NCI-H146 treated with DMSO at 0.1 percent for 48 hours (cell line): ENCODE data around the gene PRKN.

ENCODE experiments used
- DNase-seq: peaks from one replicate; lab custom pipeline; 2025; ENCODE audit not compliant: unreplicated experiment; lab: John Stamatoyannopoulos, UW

Gene PRKN

DNA sequence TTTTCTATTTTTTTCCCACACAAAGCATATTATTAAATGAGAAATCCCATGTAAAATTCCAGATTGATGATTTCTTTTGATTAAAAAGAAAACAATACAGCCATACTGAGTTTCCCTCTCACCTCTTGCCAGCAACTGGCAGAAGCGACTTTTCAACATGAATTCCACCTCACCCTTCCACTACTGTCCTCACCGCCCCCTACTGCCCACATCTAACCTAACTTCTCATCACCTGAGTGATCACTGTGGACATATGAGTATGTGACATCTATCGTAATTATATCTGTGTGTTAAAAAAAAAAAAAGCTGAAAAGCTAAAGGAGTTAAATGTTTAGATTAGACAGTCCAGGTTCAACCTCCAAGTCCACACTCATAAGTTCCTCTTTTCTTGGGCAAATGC lies 528.6 kb downstream of the PRKN start:
- no peak for DNase-seq

DNA sequence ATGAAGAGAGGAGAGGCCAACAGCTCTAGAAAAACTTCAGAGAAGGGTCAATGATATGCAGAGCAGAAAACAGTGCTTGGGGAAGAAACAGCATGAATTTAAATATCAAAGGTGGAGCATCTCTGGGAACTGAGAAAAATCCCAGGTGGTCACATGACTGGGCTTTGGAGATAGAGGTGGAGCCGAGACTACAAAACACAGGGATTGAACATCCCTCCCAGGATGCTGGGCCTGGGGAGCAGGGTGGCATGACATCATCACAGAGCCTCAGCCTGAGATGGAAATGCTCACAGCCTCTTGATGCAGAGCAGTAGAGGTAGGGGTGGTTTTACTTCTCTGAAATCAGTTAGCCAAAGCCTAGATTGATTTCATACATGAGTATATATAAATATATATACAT lies 529.5 kb downstream of the PRKN start:
- DNase-seq: no peak

DNA sequence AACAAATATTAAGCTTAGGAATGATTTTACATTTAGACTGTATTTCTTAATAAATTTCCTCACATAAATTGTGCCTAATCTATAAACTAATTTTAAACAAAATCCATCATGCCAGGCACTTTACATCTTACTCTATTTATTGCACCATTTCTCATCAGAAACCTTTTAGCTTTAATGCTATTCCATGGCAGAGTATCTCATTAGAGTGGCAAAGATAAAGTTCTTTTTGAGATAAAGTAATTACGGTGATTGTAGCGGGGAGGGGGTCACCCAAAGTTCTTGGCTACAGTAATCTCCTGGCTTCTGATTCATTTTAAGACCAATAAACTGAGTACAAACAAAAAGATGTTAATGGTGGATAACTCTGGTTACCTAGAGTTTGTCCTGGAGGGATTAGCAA lies 532.1 kb downstream of the PRKN start:
- no peak for DNase-seq

DNA sequence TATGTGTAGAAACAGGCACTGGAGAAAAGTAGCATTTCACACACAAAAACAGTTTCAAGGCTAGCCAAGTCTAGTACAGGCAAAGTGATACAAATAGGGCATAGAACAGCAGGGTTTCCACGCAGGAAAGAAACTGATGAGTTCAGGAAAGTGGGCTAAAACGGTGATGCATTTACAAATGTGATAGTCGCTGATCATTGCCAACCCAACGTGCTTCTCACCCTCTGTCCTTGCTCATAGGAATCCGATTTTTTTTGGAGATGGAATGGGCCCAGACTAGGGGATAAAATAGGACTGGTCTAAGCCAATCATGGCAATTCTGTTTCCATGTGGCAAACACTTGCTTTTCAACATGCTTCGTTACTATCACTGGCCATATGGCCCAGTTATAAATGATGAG lies 536.6 kb downstream of the PRKN start:
- no peak for DNase-seq

GRCh38 chr6:162187168-162187935 lies 540.2 kb downstream of the PRKN start:
- DNase-seq: no peak

- no peak for DNase-seq
Measured at GRCh38 chr6:162184465-162184864, 543.1 kb downstream of the PRKN start.

DNA sequence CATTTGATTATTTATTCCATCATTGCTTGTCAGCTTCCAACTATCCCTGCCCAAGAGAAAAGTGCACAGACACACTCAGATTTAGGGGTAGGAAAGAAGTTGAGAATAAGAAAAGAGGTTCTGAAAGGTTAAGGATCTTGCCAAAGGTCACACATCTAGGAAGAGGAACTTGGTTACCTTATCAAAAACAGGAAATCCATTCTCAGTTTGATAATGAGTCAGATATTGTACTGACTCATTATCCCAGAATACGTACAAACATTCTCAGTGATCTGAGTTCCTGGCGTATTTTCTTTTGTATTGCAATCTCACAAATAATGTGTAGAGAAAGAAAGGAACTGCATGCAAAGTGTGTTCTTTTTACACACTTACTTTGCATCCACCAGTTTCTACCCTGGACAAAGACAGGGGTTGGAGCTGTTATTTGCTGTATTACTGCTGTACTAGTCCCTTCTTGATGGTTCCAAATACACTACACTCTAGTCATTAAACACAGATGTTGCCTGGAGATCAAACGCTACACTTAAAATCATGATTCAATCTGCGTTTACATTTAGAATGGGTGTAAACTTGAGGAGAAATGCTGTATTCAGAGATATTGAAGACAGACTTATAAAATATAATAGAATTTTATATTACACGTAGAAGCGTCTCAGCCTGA lies 545.7 kb downstream of the PRKN start:
- no peak for DNase-seq

GRCh38 chr6:162181111-162181510 lies 546.5 kb downstream of the PRKN start:
- DNase-seq: no peak

GRCh38 chr6:162179196-162179951 lies 548.2 kb downstream of the PRKN start:
- DNase-seq: no peak

GRCh38 chr6:162178666-162179065 lies 548.9 kb downstream of the PRKN start:
- no peak for DNase-seq

DNA sequence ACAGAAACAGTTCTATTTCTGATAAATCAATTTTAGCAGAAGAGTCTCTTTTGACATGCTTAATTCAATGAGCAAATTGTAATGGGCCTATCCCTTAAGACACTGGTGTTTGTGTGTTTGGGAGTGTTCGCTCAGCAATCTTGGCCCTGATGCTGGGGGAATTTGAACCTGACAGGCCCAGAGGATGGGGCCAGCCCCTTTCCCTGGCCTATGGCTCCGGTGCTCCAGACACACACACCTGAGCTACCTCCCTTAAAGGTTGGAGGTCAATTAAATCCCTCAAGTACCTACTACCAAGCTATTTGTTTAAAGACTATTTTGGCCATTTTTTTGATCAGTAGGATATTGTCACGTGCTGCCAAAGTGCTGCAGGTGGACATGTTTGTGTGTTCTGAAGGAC lies 549.3 kb downstream of the PRKN start:
- no peak for DNase-seq

DNA sequence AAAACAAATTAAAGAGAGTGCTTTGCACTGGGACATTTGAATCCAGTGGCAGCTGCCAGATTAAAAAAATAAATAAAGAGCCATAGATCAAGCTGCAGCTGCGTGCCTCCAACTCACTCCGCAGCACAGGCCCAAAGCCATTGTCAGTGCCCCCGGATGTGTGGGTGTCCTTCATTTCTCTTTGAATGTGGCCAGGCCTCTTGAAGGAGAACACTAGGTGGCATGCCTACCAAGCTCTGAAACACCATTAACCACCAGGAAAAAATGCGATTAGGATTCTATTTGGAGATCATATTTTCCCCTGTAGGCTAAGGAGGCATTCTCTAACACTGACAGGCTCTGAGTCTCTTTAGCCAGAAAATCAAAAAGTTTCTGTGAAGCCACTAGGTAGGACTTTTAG lies 549.8 kb downstream of the PRKN start:
- peak; percentile 75 for DNase-seq

DNA sequence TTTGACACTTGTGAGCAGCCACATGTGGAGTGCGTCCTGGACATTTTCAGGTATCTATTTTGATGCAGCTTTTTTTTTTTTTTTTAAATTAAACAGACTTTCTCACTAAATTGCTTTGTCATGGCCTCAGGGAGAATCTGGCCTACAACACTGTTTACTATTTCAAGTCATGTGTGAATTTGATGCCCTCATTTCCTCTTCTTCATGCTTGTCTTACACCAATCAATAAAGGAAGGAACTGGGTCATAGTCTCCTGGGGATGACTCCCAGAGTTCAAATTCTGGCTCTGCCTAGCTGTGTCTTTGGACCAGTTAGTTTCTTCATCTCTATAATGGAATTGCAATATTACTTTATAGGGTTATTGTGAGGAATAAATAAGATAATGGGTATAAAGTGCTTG lies 554.1 kb downstream of the PRKN start:
- DNase-seq: peak; percentile 59

- DNase-seq: no peak
Measured at GRCh38 chr6:162165479-162165878, 562.1 kb downstream of the PRKN start.

- no peak for DNase-seq
Measured at GRCh38 chr6:162157167-162157870, 570.2 kb downstream of the PRKN start.

DNA sequence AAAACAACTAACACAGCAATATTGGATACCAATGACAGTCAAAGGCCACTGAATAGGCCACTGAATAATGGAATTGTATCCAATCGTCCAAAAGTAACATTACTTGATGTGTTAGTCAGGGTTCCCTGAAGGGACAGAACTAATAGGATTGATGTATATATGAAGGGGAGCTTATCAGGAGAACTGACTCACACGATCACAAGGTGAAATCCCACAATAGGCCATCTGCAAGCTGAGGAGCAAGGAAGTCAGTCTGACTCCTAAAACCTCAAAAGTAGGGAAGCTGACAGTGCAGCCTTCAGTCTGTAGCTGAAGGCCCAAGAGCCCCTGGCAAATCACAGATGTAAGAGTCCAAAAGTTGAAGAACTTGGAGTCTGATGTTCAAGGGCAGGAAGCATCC lies 571.4 kb downstream of the PRKN start:
- no peak for DNase-seq

GRCh38 chr6:162154930-162155329 lies 572.6 kb downstream of the PRKN start:
- DNase-seq: no peak

DNA sequence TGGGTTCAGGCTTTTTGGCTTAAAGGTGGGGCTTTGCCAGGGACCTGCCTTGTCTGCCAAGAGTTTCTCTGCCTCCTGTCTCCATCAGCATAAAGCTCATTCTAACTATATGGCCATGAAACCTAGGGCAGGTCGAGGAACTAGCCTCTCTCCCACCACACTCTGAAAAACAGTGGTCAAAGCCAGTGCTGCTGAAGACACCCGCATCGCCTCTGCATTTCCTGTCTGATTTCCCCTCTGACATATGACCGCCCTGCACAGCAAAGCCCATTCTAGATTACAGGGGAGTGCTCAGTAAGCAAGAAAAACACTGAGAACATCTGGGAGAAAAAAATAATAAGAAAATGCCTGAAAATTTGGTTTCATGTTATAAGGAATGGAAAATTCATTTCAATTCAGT lies 573.6 kb downstream of the PRKN start:
- DNase-seq: no peak

GRCh38 chr6:162153120-162153519 lies 574.4 kb downstream of the PRKN start:
- no peak for DNase-seq

GRCh38 chr6:162151021-162151665 lies 576.4 kb downstream of the PRKN start:
- DNase-seq: no peak

- DNase-seq: no peak
Measured at GRCh38 chr6:162150295-162150694, 577.3 kb downstream of the PRKN start.
